ENCODE results near the gene RPUSD1.

- TF ChIP-seq ZFP3 (CRISPR knock-in tag; IDR thresholded peaks at IDR 0.05) (no peak), CREB5 (CRISPR knock-in tag; IDR thresholded peaks at IDR 0.05; ENCODE audit: low read depth) (no peak), ISL1 (CRISPR knock-in tag; IDR thresholded peaks at IDR 0.05) (no peak), OSR1 (CRISPR knock-in tag; IDR thresholded peaks at IDR 0.05) (no peak), ZNF70 (CRISPR knock-in tag; IDR thresholded peaks at IDR 0.05) (no peak), CSDC2 (CRISPR knock-in tag; IDR thresholded peaks at IDR 0.05) (no peak), SNAI2 (CRISPR knock-in tag; IDR thresholded peaks at IDR 0.05) (no peak), PATZ1 (CRISPR knock-in tag; IDR thresholded peaks at IDR 0.05; ENCODE audit: borderline replicate concordance) (no peak)
Observed at GRCh38 chr16:762595-763268, 25.4 kb downstream of the RPUSD1 start.

Measured in SK-N-SH treated with all-trans-retinoic acid at 6 μM for 48 hours (cell line).